PC-9 (cell line): Measurements from ENCODE around the gene ADTRP. TPM values are rescaled to one million over a fixed set of nuclear protein-coding genes. Genes with fewer than 3 reads are reported as not detected.
A peak's percentile ranks its signal among the peaks of the same experiment; 100 is the strongest.

ENCODE experiments used
- BruUV-seq: library from RNA; stranded (reverse); fragments of 400-500 nt; replicated peaks from 2 replicates; lab custom pipeline; 2021; lab: Mats Ljungman, UMichigan
- CTCF ChIA-PET: fragments of 300-600 bp; sonication (Branson Sonifier 250); formaldehyde crosslinking; loops from one replicate; lab custom pipeline; 2022; ENCODE audit warnings: antibody characterized with exemption; lab: Charles Lee
- POLR2A ChIA-PET: fragments of 300-600 bp; sonication (Branson Sonifier 250); formaldehyde crosslinking; loops from one replicate; lab custom pipeline; 2022; ENCODE audit warnings: antibody characterized with exemption; ENCODE audit not compliant: unreplicated experiment; lab: Charles Lee
- DNase-seq, 2 experiments: peaks; one replicate each; pipeline versions ENCODE4 v3.0.0 to v3.0.0-alpha.2; 2015 to 2022; ENCODE audit warnings: mixed read lengths in 1 of 2
- H2AFZ ChIP-seq: fragments of 200-600 bp; sonication (generic); 2 replicates; pipeline ENCODE4 v1.8.1; 2017; ENCODE audit warnings: antibody characterized with exemption
- H3F3A ChIP-seq: fragments of 200-600 bp; sonication (generic); 2 replicates; pipeline ENCODE4 v1.8.1; 2017; ENCODE audit warnings: antibody characterized with exemption, mild to moderate bottlenecking, low read depth; ENCODE audit not compliant: insufficient read depth
- H3K27ac ChIP-seq: fragments of 200-600 bp; sonication (generic); 2 replicates; pipeline ENCODE4 v1.6.1; 2016; ENCODE audit warnings: mixed run types
- H3K27me3 ChIP-seq: fragments of 200-600 bp; sonication (generic); 2 replicates; pipeline ENCODE4 v1.6.1; 2016; ENCODE audit warnings: low read depth, mixed run types; ENCODE audit not compliant: insufficient read depth
- H3K36me3 ChIP-seq: fragments of 200-600 bp; sonication (generic); 2 replicates; pipeline ENCODE4 v1.6.1; 2016; ENCODE audit warnings: low read depth, mixed run types
- H3K4me1 ChIP-seq: fragments of 200-600 bp; sonication (generic); replicated peaks from 2 replicates; pipeline ENCODE4 v1.6.1; 2016; ENCODE audit warnings: mixed run types; ENCODE audit not compliant: insufficient read depth
- H3K4me2 ChIP-seq: fragments of 200-600 bp; sonication (generic); 2 replicates; pipeline ENCODE4 v1.6.1; 2017; ENCODE audit warnings: mixed run types
- H3K4me3 ChIP-seq: fragments of 200-600 bp; sonication (generic); 2 replicates; pipeline ENCODE4 v1.6.1; 2016; ENCODE audit warnings: mixed run types
- H3K79me2 ChIP-seq: fragments of 200-600 bp; sonication (generic); 2 replicates; pipeline ENCODE4 v1.6.1; 2017; ENCODE audit warnings: low read depth, mixed run types
- H3K9me2 ChIP-seq: fragments of 200-600 bp; sonication (generic); 2 replicates; pipeline ENCODE4 v1.8.1; 2017; ENCODE audit warnings: mild to moderate bottlenecking; ENCODE audit not compliant: insufficient read depth
- H3K9me3 ChIP-seq: fragments of 200-600 bp; sonication (generic); 2 replicates; pipeline ENCODE4 v1.8.1; 2016; ENCODE audit warnings: low read depth; ENCODE audit not compliant: insufficient read depth
- H4K20me1 ChIP-seq: fragments of 200-600 bp; sonication (generic); 2 replicates; pipeline ENCODE4 v1.8.1; 2017; ENCODE audit not compliant: insufficient read depth
- CTCF ChIP-seq: fragments of 200-600 bp; sonication (generic); conservative IDR thresholded peaks from 2 replicates; pipeline ENCODE4 v1.6.1; 2017; ENCODE audit warnings: mixed run types, antibody characterized with exemption, mild to moderate bottlenecking, moderate library complexity
- EZH2 ChIP-seq: fragments of 200-600 bp; sonication (generic); IDR thresholded peaks from 2 replicates; pipeline ENCODE4 v1.8.0; 2017; ENCODE audit warnings: antibody characterized with exemption, low read depth
- intact Hi-C: fragments of 100-400 bp; cut with micrococcal nuclease; formaldehyde crosslinking; loops from one replicate; pipeline ENCODE4 v1.10.0; 2022; ENCODE audit not compliant: unreplicated experiment
- total RNA-seq: library from RNA; stranded (reverse); gene quantifications from 2 replicates; pipeline ENCODE4 v1.2.3, GENCODE V29; 2021

ADTRP gene
- total RNA-seq, 1 experiment from 2014 or later, result 4.1 TPM

- ChIA-PET POLR2A (interaction anchor here (0.6 kb wide), 3 partner anchors 31 to 658 kb away, joined by 3 to 5 read pairs (median 3); no protein-coding TSS in a partner anchor), CTCF (no interaction called here)
- H3K27ac ChIP-seq, result no peak overlapping the region
- H3F3A ChIP-seq, result peaks cover 6% of the 10 kb centered on the region; the same call in 1 of the 2 replicates
- no peaks in the 10 kb centered on the region for H3K36me3 ChIP-seq
- no peak for DNase-seq
- H3K9me2 ChIP-seq, result no peaks in the 10 kb centered on the region
- no peak overlapping the region for H3K4me2 ChIP-seq
- H3K9me3 ChIP-seq, result 0 out of 2 replicates have a peak, but pooled peaks cover 8% of the 10 kb centered on the region
- H3K4me1 ChIP-seq, result peaks cover 14% of the 10 kb centered on the region
- no peaks in the 10 kb centered on the region for H3K27me3 ChIP-seq
- no peaks in the 10 kb centered on the region for H4K20me1 ChIP-seq
- no peak overlapping the region for H2AFZ ChIP-seq
- intact Hi-C loops, result no loop called here
- no TSS peak for BruUV-seq
- no peaks in the 10 kb centered on the region for H3K79me2 ChIP-seq
- TF ChIP-seq CTCF (no peak), EZH2 (no peak)
- no peak overlapping the region for H3K4me3 ChIP-seq
These were observed 110.1 kb downstream of the ADTRP start for GRCh38 chr6:11668455-11668854.

- no peak for DNase-seq
- H3F3A ChIP-seq, result peaks cover 6% of the 10 kb centered on the region; the same call in 1 of the 2 replicates
- H3K36me3 ChIP-seq, result no peaks in the 10 kb centered on the region
- no peaks in the 10 kb centered on the region for H3K27me3 ChIP-seq
- POLR2A ChIA-PET, result interaction anchor here (0.6 kb wide), 2 partner anchors 328 to 659 kb away, joined by 3 to 5 read pairs; no protein-coding TSS in a partner anchor
- intact Hi-C loops, result no loop called here
- no peaks in the 10 kb centered on the region for H3K9me2 ChIP-seq
- H3K9me3 ChIP-seq, result 0 out of 2 replicates have a peak, but pooled peaks cover 8% of the 10 kb centered on the region
- no peak overlapping the region for H3K4me3 ChIP-seq
- H3K27ac ChIP-seq, result no peak overlapping the region
- H2AFZ ChIP-seq, result no peak overlapping the region
- no peak for TF ChIP-seq CTCF
- no peak for TF ChIP-seq EZH2
- peaks cover 14% of the 10 kb centered on the region for H3K4me1 ChIP-seq
- CTCF ChIA-PET, result no interaction called here
- H3K4me2 ChIP-seq, result no peak overlapping the region
- no TSS peak for BruUV-seq
- H3K79me2 ChIP-seq, result no peaks in the 10 kb centered on the region
- no peaks in the 10 kb centered on the region for H4K20me1 ChIP-seq
These were observed 110.7 kb downstream of the ADTRP start for GRCh38 chr6:11667876-11668275.

- Histone ChIP-seq H3K9me2 (no peaks in the 10 kb centered on the region), H3K4me3 (no peak overlapping the region), H4K20me1 (no peaks in the 10 kb centered on the region), H3K4me2 (no peak overlapping the region), H3K79me2 (no peaks in the 10 kb centered on the region), H2AFZ (peak overlapping the region; percentile 50; the same call in 1 of the 2 replicates), H3K27ac (peak overlapping the region; percentile 44), H3K9me3 (0 out of 2 replicates have a peak, but pooled peaks cover 2% of the 10 kb centered on the region), H3K27me3 (no peaks in the 10 kb centered on the region), H3K36me3 (no peaks in the 10 kb centered on the region), H3K4me1 (peaks cover 14% of the 10 kb centered on the region), H3F3A (peaks cover 6% of the 10 kb centered on the region; the same call in 1 of the 2 replicates)
- no TSS peak for BruUV-seq
- no peak for DNase-seq
- intact Hi-C loops, result no loop called here
- TF ChIP-seq CTCF (no peak), EZH2 (no peak)
- POLR2A ChIA-PET, result no interaction called here
- CTCF ChIA-PET, result interaction anchor here (0.6 to 1.0 kb wide), 4 partner anchors 10 to 962 kb away, joined by 3 to 6 read pairs (median 5); no protein-coding TSS in a partner anchor
These were observed 112.8 kb downstream of the ADTRP start for GRCh38 chr6:11665604-11666326.

Other genes starting within 250 kb of the ADTRP start
- 3.5 and 3.9 TPM in 2 replicates for gene TMEM170B, start 241.1 kb downstream of the ADTRP start, total RNA-seq
- gene HIVEP1, start 233.5 kb upstream of the ADTRP start, total RNA-seq, result 24.2 and 32.6 TPM in 2 replicates